Suprapubic skin (tissue), 4 donors: Measurements from ENCODE around the gene UBE2L3.

Experiments used
- CTCF ChIP-seq, 2 donors: fragments of 200-600 bp in 1 of 2; fragments of 450-650 bp in 1 of 2; sonication (generic) in 1 of 2; IDR thresholded peaks; one replicate each; pipeline ENCODE4 v1.5.1; 2016 to 2019; ENCODE audit warnings: antibody characterized with exemption in 2 of 2, mild to moderate bottlenecking in 1 of 2, moderate library complexity in 1 of 2
- EP300 ChIP-seq: sonication (generic); formaldehyde crosslinking; IDR thresholded peaks from one replicate; pipeline ENCODE4 v1.6.1; 2017; ENCODE audit warnings: antibody characterized with exemption
- POLR2AphosphoS5 ChIP-seq, 3 donors: sonication (generic); formaldehyde crosslinking; IDR thresholded peaks; one replicate each; pipeline ENCODE4 v1.6.1; 2017; ENCODE audit warnings: antibody characterized with exemption in 3 of 3

- no peak for TF ChIP-seq EP300
- no peak for TF ChIP-seq CTCF (IDR thresholded peaks at IDR 0.05)
- no peak for TF ChIP-seq POLR2AphosphoS5 (IDR thresholded peaks at IDR 0.05)
These were observed 57.6 kb downstream of the UBE2L3 start for GRCh38 chr22:21624880-21625791.
